Measurements from ENCODE around the gene CYP27A1.
"Not testable (repeated sequence)": the region's sequence is repeated elsewhere in the genome, so short reads cannot be mapped to it uniquely, and the experiment has no call there.

The CYP27A1 gene

DNA sequence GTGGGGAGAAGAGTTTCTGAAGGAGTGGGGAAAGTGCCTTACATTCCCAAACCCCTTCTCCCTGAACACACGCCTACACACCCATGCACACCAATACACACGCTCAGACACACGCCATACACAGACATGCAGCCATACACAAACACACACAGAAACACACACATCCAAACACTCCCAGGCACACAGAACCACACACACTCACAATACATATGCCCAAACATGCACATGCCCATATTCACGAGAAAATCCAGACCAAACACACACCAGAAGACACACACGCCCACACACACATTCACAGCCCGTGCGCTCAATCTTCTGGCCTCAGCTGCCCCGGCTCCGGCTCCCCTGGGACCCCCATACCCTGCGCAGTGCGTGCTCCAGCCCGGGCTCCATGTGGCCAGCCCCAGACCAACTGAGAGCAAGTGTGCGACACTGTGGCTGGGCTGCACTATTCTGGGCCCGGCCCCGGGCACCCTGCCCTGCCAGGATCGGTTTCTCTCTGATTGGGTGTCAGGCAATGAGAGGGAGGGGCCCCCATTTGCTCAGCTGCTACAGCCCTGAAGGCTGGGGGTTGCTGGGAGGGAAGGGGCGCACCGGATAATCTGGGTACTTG, 49.5 kb downstream of the CYP27A1 start, which contains the start of gene PRKAG3:
Gene PRKAG3, minus strand, starts transcription at position 426 of the 613 bp plus-strand sequence.
- DNase-seq (ENCODE audit: low read depth, low spot score) = no peak

DNA sequence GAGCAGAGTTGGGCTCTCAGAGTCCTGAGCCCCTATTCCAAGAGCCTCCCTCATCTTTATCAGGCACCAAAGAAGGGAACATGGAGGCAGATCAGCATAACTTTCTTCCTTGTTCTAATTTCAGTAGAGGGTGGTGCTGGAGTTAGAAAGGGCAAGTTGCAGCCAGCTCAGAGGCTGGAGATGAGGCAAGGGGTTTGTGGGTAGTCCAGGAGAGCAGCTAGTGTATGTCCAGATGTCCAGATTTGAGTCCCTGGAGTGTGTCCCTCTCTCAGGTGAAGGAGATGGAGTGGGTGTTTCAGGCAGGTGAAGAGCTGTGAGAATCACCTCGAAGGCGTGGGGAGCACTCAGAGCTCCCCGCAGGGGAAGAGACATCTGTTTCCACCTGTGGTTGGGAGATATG, 50.1 kb downstream of the CYP27A1 start:
- DNase-seq (ENCODE audit: low read depth, low spot score) = no peak

DNA sequence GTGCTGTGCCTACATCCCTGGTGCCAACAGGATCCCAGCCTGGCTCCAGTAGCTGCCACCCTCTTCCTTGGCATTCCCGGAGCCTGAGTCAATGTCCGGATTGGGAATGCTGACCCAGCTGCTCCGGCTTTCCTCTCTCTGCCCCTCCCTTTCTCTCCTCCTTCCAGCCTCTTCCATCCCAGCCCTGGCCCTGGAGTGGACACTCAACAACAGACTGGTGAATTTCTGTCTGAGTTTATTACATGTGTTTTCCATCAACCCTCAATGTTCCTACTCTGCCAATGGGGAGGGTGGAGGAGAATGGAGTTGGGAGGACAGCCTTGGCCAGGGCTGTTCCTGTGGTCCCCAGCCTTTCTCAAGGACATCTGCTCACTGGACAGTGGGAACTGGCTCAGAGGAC, 50.6 kb downstream of the CYP27A1 start:
- DNase-seq (ENCODE audit: low read depth, low spot score) = no peak

GRCh38 chr2:218833023-218833609, 51.2 kb downstream of the CYP27A1 start:
- no peak for DNase-seq (ENCODE audit: low read depth, low spot score)

DNA sequence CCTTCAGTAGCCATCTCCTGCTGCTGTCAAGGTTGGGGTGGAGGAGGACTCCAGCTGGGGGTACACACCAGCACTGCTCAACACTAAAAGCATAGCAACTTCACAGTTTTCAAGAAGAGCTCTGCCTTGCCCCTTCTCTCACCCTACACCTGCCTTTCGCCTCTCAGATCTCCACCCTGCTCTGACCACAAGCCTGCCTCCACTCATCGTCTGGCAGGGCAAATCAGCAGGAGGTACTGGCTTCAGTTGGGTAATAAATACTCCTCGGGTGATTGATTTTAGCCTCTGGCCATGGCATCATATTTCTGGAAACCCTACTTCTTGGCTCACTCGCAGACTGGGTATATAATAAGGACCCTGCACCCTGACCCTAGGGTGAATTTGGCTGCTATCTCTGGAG, 52.7 kb downstream of the CYP27A1 start:
- no peak for DNase-seq (ENCODE audit: low read depth, low spot score)

GRCh38 chr2:218837495-218837894, 55.5 kb downstream of the CYP27A1 start:
- DNase-seq (ENCODE audit: low read depth, low spot score) = no peak

DNA sequence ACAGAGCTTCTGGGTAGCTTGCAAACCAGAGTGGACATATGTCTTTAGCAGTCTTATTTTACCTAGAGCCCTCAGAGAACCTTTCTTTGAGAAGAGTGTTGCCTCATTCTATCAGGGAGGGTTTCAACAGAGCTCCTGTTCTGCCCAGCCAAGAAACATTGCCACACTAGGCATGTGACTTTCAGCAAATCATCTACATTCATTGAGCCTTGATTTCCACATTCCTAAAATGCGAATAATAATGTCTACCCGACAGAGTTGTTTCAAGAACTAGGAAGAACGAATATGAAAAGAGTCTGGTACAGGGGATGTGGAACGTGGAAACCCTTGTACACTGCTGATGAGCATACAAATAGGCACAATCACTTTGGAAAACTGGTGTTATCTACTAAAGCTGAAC, 57.5 kb downstream of the CYP27A1 start:
- DNase-seq (ENCODE audit: low read depth, low spot score) = no peak

DNA sequence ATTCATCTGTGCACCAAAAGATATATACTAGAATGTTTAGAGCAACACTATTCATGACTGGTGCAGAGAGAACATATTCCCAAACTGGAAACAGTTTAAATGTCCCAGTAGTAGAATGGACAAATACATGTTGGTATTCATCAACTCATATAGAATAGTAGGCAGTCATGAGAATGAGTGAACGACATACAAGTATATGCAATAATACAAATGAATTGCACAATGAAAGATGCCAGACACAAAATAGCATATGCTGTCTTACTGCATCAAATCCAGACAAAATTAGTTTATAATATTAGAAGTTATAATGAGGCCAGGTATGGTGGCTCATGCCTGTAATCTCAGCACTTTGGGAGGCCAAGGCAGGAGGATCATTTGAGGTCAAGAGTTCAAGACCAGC, 57.9 kb downstream of the CYP27A1 start:
- DNase-seq (ENCODE audit: low read depth, low spot score) = no peak

DNA sequence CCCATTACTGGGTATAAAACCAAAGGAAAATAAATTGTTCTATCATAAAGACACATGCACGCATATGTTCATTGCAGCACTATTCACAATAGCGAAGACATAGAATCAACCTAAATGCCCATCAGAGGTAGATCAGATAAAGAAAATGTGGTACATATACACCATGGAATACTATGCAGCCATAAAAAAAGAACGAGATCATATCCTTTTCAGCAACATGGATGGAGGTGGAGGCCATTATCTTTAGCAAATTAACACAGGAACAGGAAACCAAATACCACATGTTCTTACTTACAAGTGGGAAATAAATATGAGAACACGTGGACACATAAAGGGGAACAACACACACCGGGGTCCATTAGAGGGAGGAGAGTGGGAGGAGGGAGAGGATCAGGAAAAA, 62.4 kb downstream of the CYP27A1 start:
- not testable (repeated sequence) for DNase-seq (ENCODE audit: low read depth, low spot score)

- DNase-seq (ENCODE audit: low read depth, low spot score) = not testable (repeated sequence)
These were observed 65.0 kb downstream of the CYP27A1 start for GRCh38 chr2:218846963-218847362.

GRCh38 chr2:218849721-218850120, 67.8 kb downstream of the CYP27A1 start:
- DNase-seq (ENCODE audit: low read depth, low spot score) = no peak

- no peak for DNase-seq (ENCODE audit: low read depth, low spot score)
These were observed 68.8 kb downstream of the CYP27A1 start for GRCh38 chr2:218850796-218851195.

DNA sequence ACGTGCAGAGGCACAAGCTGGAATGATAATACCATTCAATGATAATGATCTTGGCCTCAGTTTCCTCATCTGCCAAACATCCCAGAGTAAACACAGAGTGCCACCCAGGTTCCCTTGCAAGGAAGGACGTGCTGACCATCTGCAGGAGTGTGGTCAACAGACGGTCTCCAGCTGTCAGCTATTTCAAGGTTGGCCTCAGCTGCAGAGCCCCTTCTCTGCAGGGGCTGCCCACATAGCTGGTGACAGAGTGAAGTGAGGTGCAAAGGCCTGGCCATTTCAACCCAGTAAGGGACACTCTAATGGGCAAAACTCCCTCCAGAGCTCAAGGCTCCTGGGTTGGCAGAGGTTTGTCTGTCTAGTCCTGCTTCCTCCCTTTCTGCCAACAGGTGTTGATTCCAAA, 69.3 kb downstream of the CYP27A1 start:
- DNase-seq (ENCODE audit: low read depth, low spot score) = no peak

- DNase-seq (ENCODE audit: low read depth, low spot score) = no peak
These were observed 71.1 kb downstream of the CYP27A1 start for GRCh38 chr2:218852911-218853667.

DNA sequence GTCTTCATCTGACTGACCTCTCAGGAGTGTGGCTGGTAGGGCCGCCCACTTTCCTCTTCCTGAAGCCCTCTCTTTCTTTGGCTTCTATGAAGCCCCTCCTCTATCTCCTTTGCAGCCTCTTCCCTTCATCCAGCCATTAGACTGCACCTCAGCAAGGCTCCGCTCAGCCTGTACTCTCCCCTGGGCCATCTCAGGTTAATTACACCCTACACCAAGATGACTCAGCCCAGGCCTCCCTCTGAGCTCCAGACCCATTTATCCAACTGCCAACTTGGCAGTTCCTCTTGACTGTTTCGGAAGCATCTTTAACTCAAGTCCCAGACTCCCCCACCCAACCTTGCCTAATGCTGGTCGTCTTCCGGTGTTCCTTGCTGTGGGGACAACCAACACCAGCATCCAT, 71.8 kb downstream of the CYP27A1 start:
- no peak for DNase-seq (ENCODE audit: low read depth, low spot score)

GRCh38 chr2:218854860-218855259, 72.9 kb downstream of the CYP27A1 start:
- no peak for DNase-seq (ENCODE audit: low read depth, low spot score)

GRCh38 chr2:218855305-218856166, 73.6 kb downstream of the CYP27A1 start:
- no peak for DNase-seq (ENCODE audit: low read depth, low spot score)

DNA sequence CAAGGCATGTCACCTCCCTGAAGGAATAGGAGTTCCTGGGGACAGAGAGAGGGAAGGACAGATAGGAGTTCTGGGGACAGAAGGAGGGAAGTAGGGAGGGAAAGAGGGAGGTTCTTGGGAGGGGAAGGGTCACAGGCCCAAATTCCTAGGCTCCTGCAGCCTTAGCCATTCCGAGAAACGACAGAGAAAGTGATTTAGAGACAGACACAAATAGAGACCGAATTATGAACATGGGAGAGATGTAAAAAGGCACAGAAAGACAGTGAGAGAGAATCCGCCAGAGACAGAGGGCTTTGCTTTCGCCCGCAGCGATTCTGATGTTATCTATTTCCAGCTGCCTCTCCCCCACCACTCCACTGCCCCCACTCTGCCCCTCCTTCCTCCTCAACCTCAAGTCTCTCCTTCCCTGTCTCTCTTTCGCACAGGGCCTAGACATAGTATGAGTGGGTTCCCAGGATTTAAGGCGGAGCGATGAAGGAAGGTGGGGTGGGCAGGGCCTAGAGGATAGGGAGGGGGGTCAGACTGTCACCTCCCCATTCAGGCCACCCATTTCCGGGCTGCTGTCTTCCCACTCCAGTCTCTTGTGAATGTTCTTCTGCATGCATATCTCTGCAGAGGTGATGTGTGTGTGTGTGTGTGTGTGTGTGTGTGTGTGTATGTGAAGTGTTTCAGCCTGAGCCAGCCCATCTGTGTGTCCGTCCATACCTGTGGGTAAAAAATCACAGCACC, 74.4 kb downstream of the CYP27A1 start:
- DNase-seq (ENCODE audit: low read depth, low spot score) = no peak

- DNase-seq (ENCODE audit: low read depth, low spot score) = no peak
These were observed 74.9 kb downstream of the CYP27A1 start for GRCh38 chr2:218856896-218857243.

DNA sequence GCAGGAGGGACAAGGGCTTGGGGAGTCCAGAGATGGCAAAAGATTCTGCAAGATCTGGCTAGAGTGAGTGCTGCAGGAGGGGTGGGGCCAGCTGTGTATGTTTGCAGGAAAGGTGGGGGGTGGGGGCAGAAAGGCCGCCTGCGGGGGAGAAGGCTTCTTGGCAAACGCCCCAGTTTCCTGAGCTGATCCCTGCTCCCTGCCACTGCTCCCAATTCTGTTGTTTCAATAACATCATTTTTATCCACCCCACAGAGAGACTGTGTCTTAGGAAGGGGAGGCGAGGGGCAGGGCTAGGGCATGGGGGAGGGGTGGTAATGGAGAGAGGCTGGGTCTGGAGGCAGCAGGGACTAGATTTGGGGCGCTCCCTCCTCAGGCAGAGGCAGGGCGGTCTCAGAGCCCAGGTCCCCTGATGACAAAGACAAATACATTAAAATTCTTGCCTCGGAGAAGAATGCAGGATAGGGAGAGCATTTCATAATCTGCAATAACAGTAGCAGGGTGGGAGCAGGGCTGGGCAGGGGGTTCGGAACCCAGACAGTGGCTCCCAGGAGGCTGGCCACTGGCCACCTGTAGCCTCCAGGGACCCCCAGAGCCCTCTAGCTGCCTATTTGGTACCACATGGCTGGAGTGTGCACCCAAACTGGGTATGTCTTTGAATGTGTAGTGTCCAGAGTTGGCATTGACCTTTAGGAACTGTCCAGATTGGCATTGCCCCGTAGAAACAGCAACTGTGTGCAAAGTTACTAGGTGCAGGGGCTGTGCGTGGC, 75.6 kb downstream of the CYP27A1 start:
- no peak for DNase-seq (ENCODE audit: low read depth, low spot score)

DNA sequence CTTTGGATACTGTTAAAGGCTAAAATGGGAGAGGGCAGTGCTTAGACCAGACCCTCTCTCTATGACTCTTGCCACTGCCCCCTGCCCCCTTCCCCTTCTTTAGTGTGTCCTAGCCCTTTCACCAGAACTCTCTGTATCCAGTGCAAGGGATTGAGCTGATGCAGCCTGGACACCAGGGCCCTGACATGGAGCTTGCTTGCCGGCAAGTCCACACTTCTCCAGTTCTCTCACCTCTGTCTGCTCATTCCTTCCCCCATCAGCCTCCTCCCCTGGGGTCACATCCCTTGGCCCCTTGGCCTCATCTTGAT, 76.1 kb downstream of the CYP27A1 start:
- DNase-seq (ENCODE audit: low read depth, low spot score) = no peak

All from brain pericyte (primary cell).